GM18526 (cell line): ENCODE data around the gene ANAPC5.

Experiments
- POLR2A ChIP-seq: IDR thresholded peaks from 3 replicates; pipeline ENCODE4 v1.6.1; 2011; ENCODE audit not compliant: insufficient read length; ENCODE audit errors: extremely low read depth

Gene ANAPC5

DNA sequence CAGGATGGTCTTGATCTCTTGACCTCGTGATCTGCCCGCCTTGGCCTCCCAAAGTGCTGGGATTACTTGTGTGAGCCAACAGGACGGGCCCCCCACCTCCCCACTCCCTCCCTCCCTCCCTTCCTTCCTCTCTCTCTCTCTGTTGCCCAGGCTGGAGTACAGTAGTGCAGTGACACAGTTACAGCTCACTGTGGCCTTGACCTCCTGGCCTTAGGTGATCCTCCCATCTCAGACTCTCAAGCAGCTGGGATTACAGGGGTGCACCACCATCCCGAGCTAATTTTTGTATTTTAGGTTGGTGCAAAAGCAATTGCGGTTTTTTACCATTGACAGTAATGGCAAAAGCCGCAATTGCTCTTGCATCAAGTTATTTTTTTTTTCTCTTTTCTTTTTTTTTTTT is 19.2 kb upstream of the ANAPC5 start:
- no peak for TF ChIP-seq POLR2A

DNA sequence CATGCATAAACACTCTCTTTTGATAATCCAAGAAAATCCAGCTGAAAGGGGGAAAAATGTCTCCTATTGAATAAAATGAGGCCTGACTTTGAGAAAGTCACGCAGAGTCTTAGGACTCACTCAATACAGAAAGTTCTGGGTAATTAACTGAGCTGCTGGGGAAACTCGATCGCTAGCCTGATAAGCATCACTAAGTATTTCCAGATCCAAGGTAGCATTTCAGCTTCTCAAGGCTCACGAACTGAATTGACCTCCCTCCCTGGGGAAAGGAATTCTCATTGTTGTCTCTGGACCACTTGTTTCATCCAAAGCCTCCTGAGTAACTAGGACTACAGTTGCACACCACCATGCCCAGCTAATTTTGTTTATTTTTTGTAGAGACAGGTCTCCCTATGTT is 13.8 kb upstream of the ANAPC5 start:
- TF ChIP-seq POLR2A, result no peak

DNA sequence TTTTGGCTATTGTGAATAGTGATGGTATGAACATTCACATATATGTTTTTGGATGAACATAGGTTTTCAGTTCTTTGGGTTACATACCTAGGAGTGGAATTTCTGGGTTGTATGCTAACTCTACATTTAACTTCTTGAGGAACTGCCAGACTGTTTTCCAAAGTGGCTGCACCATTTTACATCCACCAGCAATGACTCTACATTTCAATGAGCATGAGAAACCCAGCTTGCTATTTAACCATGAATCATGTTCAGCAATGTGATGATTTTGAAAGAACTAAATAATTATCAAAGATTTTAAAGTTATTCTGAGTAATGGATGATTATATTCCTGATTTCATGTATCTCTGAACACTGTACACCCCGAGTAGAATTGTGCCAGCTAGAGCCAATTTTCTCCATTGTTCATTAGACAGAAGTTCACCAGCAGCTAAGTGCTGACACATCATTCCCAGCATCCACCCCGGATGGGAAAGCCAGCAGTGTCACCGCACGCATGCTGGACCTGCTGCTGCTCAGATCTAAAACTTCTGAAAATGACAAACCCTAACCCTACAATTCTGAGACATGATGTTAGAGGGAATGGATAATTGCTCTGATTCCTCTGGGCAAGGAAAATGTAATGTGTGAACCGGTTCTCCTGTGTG is 13.3 kb upstream of the ANAPC5 start:
- TF ChIP-seq POLR2A, result no peak

DNA sequence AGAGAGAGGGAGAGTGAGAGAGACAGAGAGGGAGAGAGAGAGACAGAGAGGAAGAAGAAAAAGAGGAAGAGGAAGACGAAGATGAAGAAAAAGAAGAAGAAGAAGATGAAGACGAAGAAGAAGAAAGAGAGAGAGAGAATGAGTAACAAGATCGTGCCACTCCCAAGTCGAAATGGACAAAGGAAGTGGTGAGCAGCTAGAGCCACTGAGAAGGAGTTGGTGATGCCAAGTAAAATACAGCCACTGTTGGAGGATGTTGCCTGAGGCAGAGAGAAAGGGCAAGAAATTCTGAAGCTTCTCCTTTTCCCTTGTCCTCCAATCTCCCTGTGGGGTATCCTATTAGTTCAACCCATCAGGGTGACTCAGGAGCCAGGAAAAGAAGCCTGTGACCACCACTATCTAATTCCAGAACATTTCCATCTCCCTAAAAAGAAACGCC is 12.5 kb upstream of the ANAPC5 start:
- TF ChIP-seq POLR2A, result no peak

- no peak for TF ChIP-seq POLR2A
These were observed 5.9 kb upstream of the ANAPC5 start for GRCh38 chr12:121358073-121358472.

- TF ChIP-seq POLR2A, result no peak
These were observed 5.1 kb upstream of the ANAPC5 start for GRCh38 chr12:121357331-121357730.

GRCh38 chr12:121356657-121357056 is 4.4 kb upstream of the ANAPC5 start:
- no peak for TF ChIP-seq POLR2A

DNA sequence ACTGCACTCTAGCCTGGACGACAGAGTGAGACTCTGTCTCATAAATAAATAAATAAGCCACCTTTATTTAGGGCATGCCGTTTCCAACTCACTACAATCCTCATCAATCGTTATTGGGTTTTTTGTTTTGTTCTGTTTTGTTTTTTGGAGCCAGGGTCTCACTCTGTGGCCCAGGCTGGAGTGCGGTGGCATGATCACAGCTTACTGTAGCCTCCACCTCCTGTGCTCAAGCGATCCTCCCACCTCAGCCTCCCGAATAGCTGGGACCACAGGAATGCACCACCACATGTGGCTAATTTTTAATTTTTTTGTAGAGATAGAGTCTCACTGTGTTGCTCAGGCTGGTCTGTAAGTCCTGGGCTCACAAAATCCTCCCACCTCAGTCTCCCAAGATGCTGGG is 3.6 kb upstream of the ANAPC5 start:
- TF ChIP-seq POLR2A, result no peak

DNA sequence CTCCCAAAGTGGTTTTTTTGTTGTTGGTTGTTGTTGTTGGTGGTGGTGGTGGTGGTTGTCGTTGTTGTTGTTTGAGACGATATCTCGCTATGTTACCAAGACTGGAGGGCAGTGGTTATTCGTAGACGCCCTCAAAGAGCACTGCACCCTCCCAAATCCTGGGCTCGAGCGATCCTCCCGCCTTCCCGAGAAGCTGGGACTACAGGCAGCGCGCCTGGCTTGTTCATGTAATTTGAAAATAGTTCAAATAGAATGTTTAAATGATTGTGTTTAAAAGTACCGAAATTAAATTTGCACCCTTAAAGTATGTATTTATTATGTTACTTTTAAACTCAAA is 439 bp upstream of the ANAPC5 start:
- TF ChIP-seq POLR2A, result no peak

DNA sequence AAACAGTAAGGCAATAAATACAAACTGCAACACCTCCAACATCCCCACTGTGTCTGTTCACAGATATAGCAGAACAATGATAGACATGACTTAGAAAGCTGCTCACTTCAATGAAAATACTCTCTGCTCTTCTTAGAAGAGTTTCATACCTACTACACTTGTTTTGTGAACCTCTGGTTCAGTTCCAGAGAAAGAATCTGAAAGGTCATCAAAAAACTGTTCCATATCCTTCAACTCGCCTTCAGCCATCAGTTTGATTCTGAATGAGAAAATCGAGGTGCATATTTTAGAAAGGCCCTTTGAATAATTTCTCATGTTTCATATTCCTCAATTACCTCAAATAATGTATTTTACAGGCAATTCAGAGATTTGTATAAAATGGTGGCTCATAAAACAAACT is 5.5 kb downstream of the ANAPC5 start:
- TF ChIP-seq POLR2A, result no peak

- no peak for TF ChIP-seq POLR2A
These were observed 6.9 kb downstream of the ANAPC5 start for GRCh38 chr12:121345151-121345815.

- TF ChIP-seq POLR2A, result no peak
These were observed 7.7 kb downstream of the ANAPC5 start for GRCh38 chr12:121344506-121344905.

DNA sequence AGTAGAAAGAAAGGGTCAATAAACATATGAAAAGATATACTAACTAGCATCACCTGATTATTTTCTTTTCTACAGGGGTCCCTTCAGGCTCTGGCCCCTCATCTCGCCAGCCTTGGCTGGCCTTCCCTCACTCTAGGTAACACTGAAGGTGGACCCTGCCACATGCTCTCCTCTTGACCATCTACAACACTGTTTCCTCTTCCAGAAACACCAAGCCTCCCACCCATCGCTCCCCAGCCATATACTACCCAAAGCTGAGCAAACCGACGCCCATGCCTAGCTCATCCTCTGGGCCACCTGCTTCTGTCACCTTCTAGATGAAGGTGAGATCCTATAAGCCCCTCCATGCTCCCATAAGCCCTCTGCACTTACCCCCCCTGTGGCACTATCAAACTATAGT is 14.8 kb downstream of the ANAPC5 start:
- no peak for TF ChIP-seq POLR2A

DNA sequence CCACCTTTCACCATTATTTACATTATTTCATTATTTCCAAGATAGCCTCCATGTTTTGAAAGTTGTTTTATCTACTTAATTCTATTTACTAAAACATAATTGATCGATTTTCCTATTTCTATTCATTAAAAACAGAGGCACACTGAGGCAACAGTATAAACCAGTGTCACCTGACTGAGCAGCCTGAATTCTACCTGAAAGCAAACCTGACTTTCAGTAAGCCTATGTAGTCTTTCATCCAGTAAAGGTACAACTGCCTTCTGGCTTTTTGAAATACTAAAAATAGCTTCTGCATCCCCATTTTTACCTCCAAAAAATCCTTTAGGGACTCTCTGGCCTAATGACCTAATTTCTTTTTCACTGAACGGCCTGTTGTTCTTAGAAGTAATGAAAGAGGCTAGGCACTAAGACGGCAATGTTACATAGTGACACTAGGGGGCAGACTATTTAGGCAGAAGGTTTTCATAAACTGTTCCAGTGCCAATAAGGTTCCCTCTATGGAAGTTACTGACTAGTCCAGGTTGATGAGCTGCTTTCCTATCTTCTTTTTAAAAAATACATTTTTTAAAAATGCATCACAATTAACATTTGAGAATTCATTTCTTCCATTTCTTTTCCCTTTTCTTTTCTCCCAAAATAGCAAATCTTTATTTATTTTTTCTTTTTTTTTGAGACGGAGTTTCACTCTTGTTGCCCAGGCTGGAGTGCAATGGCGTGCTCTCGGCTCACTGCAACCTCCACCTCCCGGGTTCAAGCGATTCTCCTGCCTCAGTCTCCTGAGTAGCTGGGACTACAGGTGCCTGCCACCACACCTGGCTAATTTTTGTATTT is 17.5 kb downstream of the ANAPC5 start:
- TF ChIP-seq POLR2A, result no peak

- no peak for TF ChIP-seq POLR2A
These were observed 18.5 kb downstream of the ANAPC5 start for GRCh38 chr12:121333747-121334146.

DNA sequence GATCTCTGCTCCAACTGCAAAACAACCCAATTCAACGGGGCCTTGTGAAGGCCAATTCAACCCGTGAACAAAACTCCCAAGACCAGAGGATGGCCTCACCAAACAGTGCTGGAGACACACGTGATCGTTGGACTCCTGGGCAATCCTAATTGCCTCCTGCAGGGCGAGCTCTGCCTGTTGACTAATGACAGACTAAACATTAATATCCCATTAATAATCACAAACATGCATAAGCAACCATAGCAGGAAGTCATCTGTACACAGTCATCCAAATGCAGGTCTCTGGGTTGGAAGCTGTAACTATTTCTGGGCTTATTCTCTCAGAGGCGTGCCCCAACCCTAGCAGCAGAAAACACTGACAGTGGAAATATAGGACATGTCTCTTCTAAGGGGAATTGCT is 21.0 kb downstream of the ANAPC5 start:
- no peak for TF ChIP-seq POLR2A
